H1 (cell line): Measurements from ENCODE around the gene TNFAIP8. TPM values are rescaled to one million over a fixed set of nuclear protein-coding genes. Genes with fewer than 3 reads are reported as not detected.

Experiments
- ATF2 ChIP-seq: IDR thresholded peaks from 2 replicates; pipeline ENCODE4 v1.6.1; 2012; ENCODE audit warnings: low read length, inconsistent platforms
- CHD2 ChIP-seq: IDR thresholded peaks from 2 replicates; pipeline ENCODE4 v1.6.1; 2012; ENCODE audit warnings: low read length, improper control_type of control experiment
- CHD7 ChIP-seq: fragments of 300-600 bp; sonication (generic); IDR thresholded peaks from 2 replicates; pipeline ENCODE4 v1.7.1; 2012; ENCODE audit warnings: low read length, moderate library complexity, mild to moderate bottlenecking, inconsistent platforms; ENCODE audit not compliant: insufficient replicate concordance
- CREB1 ChIP-seq: IDR thresholded peaks from 2 replicates; pipeline ENCODE4 v1.6.1; 2012; ENCODE audit warnings: inconsistent platforms
- PHF8 ChIP-seq: fragments of 200-600 bp; sonication (generic); conservative IDR thresholded peaks from 2 replicates; pipeline ENCODE4 v1.7.1; 2012; ENCODE audit warnings: low read depth, mild to moderate bottlenecking, inconsistent platforms, low read length, moderate library complexity
- POU5F1 ChIP-seq: IDR thresholded peaks from 2 replicates; pipeline ENCODE4 v1.6.1; 2011; ENCODE audit warnings: low read depth, mild to moderate bottlenecking, low read length, moderate library complexity
- RFX5 ChIP-seq: IDR thresholded peaks from 2 replicates; pipeline ENCODE4 v1.6.1; 2011; ENCODE audit warnings: low read depth, low read length, improper control_type of control experiment, borderline replicate concordance
- TAF7 ChIP-seq: optimal IDR thresholded peaks from 2 replicates; pipeline ENCODE3; 2011; ENCODE audit warnings: low read depth, mild to moderate bottlenecking, inconsistent platforms, low read length, moderate library complexity, borderline replicate concordance
- ZNF274 ChIP-seq: IDR thresholded peaks from 2 replicates; pipeline ENCODE4 v1.7.0; 2012; ENCODE audit warnings: low read length, borderline replicate concordance; ENCODE audit errors: extremely low read depth
- polyA plus RNA-seq, 7 experiments: library from polyadenylated mRNA; depleted of rRNA in 3 of 7; stranded (reverse) in 5 of 7; unstranded in 2 of 7; fragments of >200 nt in 5 of 7; fragments of 200-250 nt in 2 of 7; gene quantifications; 1 replicate in 5 of 7; 2 replicates in 1 of 7; 4 replicates in 1 of 7; pipeline versions ENCODE4 v1.2.1 to v1.2.3, GENCODE V29; 2011 to 2013; ENCODE audit warnings: missing spikeins in 2 of 7, mixed read lengths in 2 of 7
- total RNA-seq: library from RNA; stranded (reverse); fragmentation: NEBNext Ultra II Directional; extraction: Animal tissue kit (Norgen Biotek cat#: 25700); gene quantifications from 2 replicates; pipeline ENCODE4 v1.2.1, GENCODE V29; 2021

Gene TNFAIP8
- total and polyA plus RNA-seq, 2 of the 8 experiments (the other 6 are each of a cell fraction or from before 2014, with no cell fraction given), result 12.4 to 19.3 TPM

GRCh38 chr5:119330367-119331183 lies 25.2 kb upstream of the TNFAIP8 start (continued):
- no peak for TF ChIP-seq CHD7
- no peak for TF ChIP-seq RFX5
- TF ChIP-seq CREB1, result no peak
- no peak for TF ChIP-seq POU5F1
- TF ChIP-seq ATF2, result no peak
- no peak for TF ChIP-seq ZNF274
- TF ChIP-seq CHD2, result no peak
- TF ChIP-seq PHF8, result no peak
- TF ChIP-seq TAF7, result no peak
